Lower lobe of right lung (tissue), 2 donors: ENCODE results near the gene GMDS. TPM values are rescaled to one million over a fixed set of nuclear protein-coding genes. Genes with fewer than 3 reads are reported as not detected.

Experiments used
- ATAC-seq, 2 donors: fragments of 200-7000 bp; cut with Tn5 transposase; one replicate each; pipeline ENCODE4 v1.9.1; 2020 to 2022; ENCODE audit warnings: mild to moderate bottlenecking in 2 of 2, moderate library complexity in 2 of 2
- DNase-seq: peaks from one replicate; pipeline ENCODE4 v3.0.0-alpha.2; 2020
- H3K27ac ChIP-seq: fragments of 200-600 bp; one replicate; pipeline ENCODE4 v1.8.0; 2022
- H3K27me3 ChIP-seq: fragments of 200-600 bp; one replicate; pipeline ENCODE4 v1.8.0; 2022; ENCODE audit warnings: low read depth
- H3K36me3 ChIP-seq: fragments of 200-600 bp; one replicate; pipeline ENCODE4 v1.8.0; 2022; ENCODE audit warnings: mild to moderate bottlenecking
- H3K4me1 ChIP-seq: fragments of 200-600 bp; one replicate; pipeline ENCODE4 v1.8.0; 2022
- H3K4me3 ChIP-seq: fragments of 200-600 bp; one replicate; pipeline ENCODE4 v1.8.0; 2022; ENCODE audit warnings: mild to moderate bottlenecking
- H3K9me3 ChIP-seq: fragments of 200-600 bp; one replicate; pipeline ENCODE4 v1.8.0; 2022
- intact Hi-C: fragments of 100-400 bp; cut with DNase I; formaldehyde crosslinking; loops from one replicate; pipeline ENCODE4 v1.11.0; 2022
- total RNA-seq: library from RNA; stranded (reverse); fragmentation: NEBNext Ultra II Directional; extraction: Animal tissue kit (Norgen Biotek cat#: 25700); gene quantifications from one replicate; pipeline ENCODE4 v1.2.1, GENCODE V29; 2021
- TF ChIP-seq, protein P1 (sequence below): fragments of 200-600 bp; IDR thresholded peaks from one replicate; pipeline ENCODE4 v1.8.0; 2022; ENCODE audit warnings: antibody characterized with exemption, mild to moderate bottlenecking
- donor health status: DM: no; HTN: yes; CAD: no; lungs with severe emphysema.

GMDS gene
- total RNA-seq, 1 donor from 2014 or later, result 12.7 TPM

DNA sequence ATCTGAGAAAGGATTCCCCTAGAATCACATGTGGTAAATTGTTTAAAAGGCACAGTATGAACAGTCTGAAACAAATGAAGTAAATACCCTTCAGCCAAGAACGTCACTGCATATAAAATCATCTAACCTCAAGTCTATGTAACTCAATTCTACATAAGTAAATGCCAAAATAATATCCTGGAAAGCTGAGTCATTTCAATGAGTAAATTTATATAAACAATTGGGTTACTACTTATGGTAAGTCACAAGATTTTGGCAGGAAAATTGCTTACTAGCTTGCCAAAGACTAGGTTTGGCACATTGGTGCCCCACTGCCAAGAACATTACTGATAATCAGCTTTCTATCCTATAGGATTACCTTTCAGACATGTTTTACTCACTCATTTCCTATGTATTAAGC is 8.4 kb downstream of the GMDS start:
- no peak overlapping the region for H3K27ac ChIP-seq
- no peaks in the 10 kb centered on the region for H3K4me1 ChIP-seq
- TF ChIP-seq, protein P1, sequence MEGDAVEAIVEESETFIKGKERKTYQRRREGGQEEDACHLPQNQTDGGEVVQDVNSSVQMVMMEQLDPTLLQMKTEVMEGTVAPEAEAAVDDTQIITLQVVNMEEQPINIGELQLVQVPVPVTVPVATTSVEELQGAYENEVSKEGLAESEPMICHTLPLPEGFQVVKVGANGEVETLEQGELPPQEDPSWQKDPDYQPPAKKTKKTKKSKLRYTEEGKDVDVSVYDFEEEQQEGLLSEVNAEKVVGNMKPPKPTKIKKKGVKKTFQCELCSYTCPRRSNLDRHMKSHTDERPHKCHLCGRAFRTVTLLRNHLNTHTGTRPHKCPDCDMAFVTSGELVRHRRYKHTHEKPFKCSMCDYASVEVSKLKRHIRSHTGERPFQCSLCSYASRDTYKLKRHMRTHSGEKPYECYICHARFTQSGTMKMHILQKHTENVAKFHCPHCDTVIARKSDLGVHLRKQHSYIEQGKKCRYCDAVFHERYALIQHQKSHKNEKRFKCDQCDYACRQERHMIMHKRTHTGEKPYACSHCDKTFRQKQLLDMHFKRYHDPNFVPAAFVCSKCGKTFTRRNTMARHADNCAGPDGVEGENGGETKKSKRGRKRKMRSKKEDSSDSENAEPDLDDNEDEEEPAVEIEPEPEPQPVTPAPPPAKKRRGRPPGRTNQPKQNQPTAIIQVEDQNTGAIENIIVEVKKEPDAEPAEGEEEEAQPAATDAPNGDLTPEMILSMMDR, result no peak
- DNase-seq (no peak), ATAC-seq (no peak)
- H3K36me3 ChIP-seq, result no peaks in the 10 kb centered on the region
- H3K9me3 ChIP-seq, result no peaks in the 10 kb centered on the region
- H3K4me3 ChIP-seq, result no peak overlapping the region
- no peaks in the 10 kb centered on the region for H3K27me3 ChIP-seq
- intact Hi-C loops, result no loop called here

- TF ChIP-seq, protein P1, result no peak
- Histone ChIP-seq H3K27me3 (no peaks in the 10 kb centered on the region), H3K27ac (no peak overlapping the region), H3K4me3 (no peak overlapping the region), H3K36me3 (no peaks in the 10 kb centered on the region), H3K9me3 (no peaks in the 10 kb centered on the region), H3K4me1 (no peaks in the 10 kb centered on the region)
- ATAC-seq (no peak), DNase-seq (no peak)
- intact Hi-C loops, result no loop called here
Observed at GRCh38 chr6:2235777-2236495, 9.5 kb downstream of the GMDS start.

DNA sequence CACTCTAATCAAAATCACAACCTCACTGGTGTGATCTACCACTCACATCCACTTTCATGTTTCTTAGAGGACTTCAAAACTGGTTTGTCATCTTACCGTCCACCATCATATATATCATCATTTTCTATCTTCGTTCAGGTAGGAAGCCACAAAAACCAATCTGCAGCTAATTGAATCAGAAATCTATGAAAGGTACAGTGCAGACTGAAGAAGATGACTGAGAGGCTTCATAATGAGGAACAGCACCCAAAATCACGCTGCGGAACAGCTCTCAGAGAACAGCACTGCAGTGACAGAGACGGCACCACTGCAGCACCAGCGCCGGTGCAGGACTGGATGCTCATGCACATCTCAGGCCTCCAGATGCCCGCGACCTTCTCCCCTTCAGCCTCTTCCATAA is 13.0 kb downstream of the GMDS start:
- Histone ChIP-seq H3K9me3 (no peaks in the 10 kb centered on the region), H3K27ac (no peak overlapping the region), H3K27me3 (no peaks in the 10 kb centered on the region), H3K4me3 (no peak overlapping the region), H3K36me3 (no peaks in the 10 kb centered on the region), H3K4me1 (no peaks in the 10 kb centered on the region)
- ATAC-seq, result no peak
- TF ChIP-seq, protein P1, result no peak
- no peak for DNase-seq
- intact Hi-C loops, result no loop called here

DNA sequence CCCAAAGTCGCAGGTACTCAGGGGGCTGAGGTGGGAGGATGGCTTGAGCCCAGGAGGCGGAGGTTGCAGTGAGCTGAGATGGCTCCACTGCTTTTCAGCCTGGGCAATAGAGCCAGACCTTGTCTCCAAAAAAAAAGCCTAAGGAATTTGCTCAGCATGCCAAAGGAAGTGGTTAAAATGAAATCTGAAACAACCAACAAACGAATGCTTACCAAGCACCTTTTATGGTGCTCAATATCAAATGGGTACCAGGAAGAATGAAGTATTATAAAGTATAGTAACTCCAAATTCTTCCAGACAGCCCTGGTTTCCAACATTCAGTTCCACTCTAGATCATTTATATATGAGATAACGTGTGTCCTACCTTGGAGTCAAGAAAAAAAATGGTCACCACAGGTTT is 14.0 kb downstream of the GMDS start:
- Histone ChIP-seq H3K27me3 (no peaks in the 10 kb centered on the region), H3K36me3 (no peaks in the 10 kb centered on the region), H3K4me1 (no peaks in the 10 kb centered on the region), H3K4me3 (no peak overlapping the region), H3K9me3 (no peaks in the 10 kb centered on the region), H3K27ac (no peak overlapping the region)
- DNase-seq, result no peak
- no peak for ATAC-seq
- intact Hi-C loops, result no loop called here
- TF ChIP-seq, protein P1, result no peak

GRCh38 chr6:2230659-2231277 is 14.6 kb downstream of the GMDS start:
- ATAC-seq, result no peak
- Histone ChIP-seq H3K4me1 (no peaks in the 10 kb centered on the region), H3K9me3 (no peaks in the 10 kb centered on the region), H3K27ac (no peak overlapping the region), H3K4me3 (no peak overlapping the region), H3K36me3 (no peaks in the 10 kb centered on the region), H3K27me3 (no peaks in the 10 kb centered on the region)
- TF ChIP-seq, protein P1, result no peak
- no peak for DNase-seq
- intact Hi-C loops, result no loop called here
